H1 (cell line): ENCODE measurements around the gene EXT2. TPM values are rescaled to one million over a fixed set of nuclear protein-coding genes. Genes with fewer than 3 reads are reported as not detected.

Experiments
- CTCF ChIA-PET: fragments of 300-600 bp; sonication (Branson Sonifier 250); formaldehyde crosslinking; loops from one replicate; lab custom pipeline; 2021; ENCODE audit not compliant: partially characterized antibody; lab: Charles Lee
- POLR2A ChIA-PET: fragments of 300-600 bp; sonication (Branson Sonifier 250); formaldehyde crosslinking; loops from one replicate; lab custom pipeline; 2021; ENCODE audit warnings: inconsistent platforms; ENCODE audit not compliant: partially characterized antibody; lab: Charles Lee
- DNase-seq, 2 experiments: peaks; one replicate each; pipeline versions ENCODE4 v3.0.0 to v3.0.0-alpha.2; 2010 to 2022; ENCODE audit warnings: low spot score in 2 of 2, low read depth in 1 of 2, mixed read lengths in 1 of 2
- FAIRE-seq: peaks from 2 replicates; lab custom pipeline; 2011; peaks lifted over from hg19 to GRCh38; lab: Jason Lieb, UNC
- H2AFZ ChIP-seq: 2 replicates; pipeline ENCODE4 v1.8.1; 2012; ENCODE audit warnings: low read length, inconsistent platforms
- H2AK5ac ChIP-seq: 2 replicates; pipeline ENCODE4 v1.6.1; 2013; ENCODE audit warnings: low read depth, low read length
- H2BK120ac ChIP-seq: replicated peaks from 2 replicates; pipeline ENCODE3; 2013; ENCODE audit warnings: low read depth, low read length, inconsistent platforms
- H2BK12ac ChIP-seq: 2 replicates; pipeline ENCODE4 v1.6.1; 2013; ENCODE audit warnings: low read depth, low read length
- H2BK15ac ChIP-seq: 2 replicates; pipeline ENCODE4 v1.6.1; 2013; ENCODE audit warnings: low read length
- H2BK20ac ChIP-seq: 2 replicates; pipeline ENCODE4 v1.6.1; 2013; ENCODE audit warnings: low read length
- H2BK5ac ChIP-seq: 2 replicates; pipeline ENCODE4 v1.6.1; 2013; ENCODE audit warnings: low read depth, low read length
- H3K14ac ChIP-seq: 2 replicates; pipeline ENCODE4 v1.6.1; 2013; ENCODE audit warnings: inconsistent platforms; ENCODE audit not compliant: insufficient read length
- H3K18ac ChIP-seq: 2 replicates; pipeline ENCODE4 v1.6.1; 2013; ENCODE audit warnings: low read length; ENCODE audit errors: extremely low read depth
- H3K23ac ChIP-seq: 2 replicates; pipeline ENCODE4 v1.6.1; 2013; ENCODE audit warnings: inconsistent platforms; ENCODE audit not compliant: insufficient read length
- H3K23me2 ChIP-seq: 2 replicates; pipeline ENCODE4 v1.6.1; 2013; ENCODE audit warnings: low read depth, low read length
- H3K27ac ChIP-seq: 2 replicates; pipeline ENCODE4 v1.6.1; 2011; ENCODE audit warnings: low read depth, low read length, inconsistent platforms
- H3K27me3 ChIP-seq, 4 experiments: replicated peaks in 1 of 4; 1 replicate in 1 of 4; 2 replicates in 3 of 4; pipeline versions ENCODE4 v1.6.1 to v1.8.1; 2011 to 2013; ENCODE audit warnings: low read length in 3 of 4, mild to moderate bottlenecking in 3 of 4, inconsistent platforms in 2 of 4, mixed read lengths in 2 of 4, moderate library complexity in 1 of 4; ENCODE audit not compliant: control insufficient read depth in 3 of 4, insufficient read depth in 3 of 4; ENCODE audit errors: extremely low read depth in 1 of 4
- H3K36me3 ChIP-seq, 4 experiments: 2 replicates each; pipeline versions ENCODE4 v1.6.1 to v1.8.1; 2011 to 2013; ENCODE audit warnings: mild to moderate bottlenecking in 4 of 4, low read length in 3 of 4, moderate library complexity in 2 of 4, control low read depth in 1 of 4, inconsistent platforms in 1 of 4; ENCODE audit not compliant: insufficient read depth in 4 of 4, control insufficient read depth in 2 of 4
- H3K4ac ChIP-seq: replicated peaks from 2 replicates; pipeline ENCODE3; 2013; ENCODE audit warnings: low read length, low read depth, mixed read lengths, inconsistent platforms; ENCODE audit not compliant: insufficient read length
- H3K4me1 ChIP-seq, 4 experiments: replicated peaks in 1 of 4; 1 replicate in 1 of 4; 2 replicates in 3 of 4; pipeline versions ENCODE4 v1.6.1 to v1.8.1; 2011 to 2013; ENCODE audit warnings: low read length in 3 of 4, inconsistent platforms in 2 of 4, mixed read lengths in 1 of 4; ENCODE audit not compliant: insufficient read depth in 4 of 4, control insufficient read depth in 3 of 4
- H3K4me2 ChIP-seq, 2 experiments: 2 replicates each; pipeline versions ENCODE4 v1.6.1 to v1.8.1; 2011 to 2013; ENCODE audit warnings: low read depth in 2 of 2, low read length in 2 of 2, control low read depth in 1 of 2, inconsistent platforms in 1 of 2, mild to moderate bottlenecking in 1 of 2; ENCODE audit not compliant: insufficient read depth in 1 of 2
- H3K4me3 ChIP-seq, 4 experiments: fragments of 200-600, 300-600 bp in 1 of 4; sonication (generic), shearing (Covaris generic), sonication (Bioruptor Twin) in 1 of 4; 2 replicates each; pipeline versions ENCODE4 v1.5.1 to v1.8.1; 2011 to 2016; ENCODE audit warnings: low read length in 4 of 4, low read depth in 3 of 4, control low read depth in 2 of 4, inconsistent platforms in 2 of 4, mild to moderate bottlenecking in 2 of 4, mixed read lengths in 1 of 4, moderate library complexity in 1 of 4; ENCODE audit not compliant: insufficient read depth in 2 of 4; ENCODE audit errors: extremely low read depth in 1 of 4
- H3K56ac ChIP-seq: replicated peaks from 2 replicates; pipeline ENCODE3; 2013; ENCODE audit warnings: low read depth, mild to moderate bottlenecking, mixed read lengths, low read length, inconsistent platforms; ENCODE audit not compliant: insufficient read length
- H3K79me1 ChIP-seq: 2 replicates; pipeline ENCODE4 v1.6.1; 2013; ENCODE audit warnings: low read depth, low read length, control low read depth
- H3K79me2 ChIP-seq, 2 experiments: 2 replicates each; pipeline versions ENCODE4 v1.6.1 to v1.8.1; 2012 to 2013; ENCODE audit warnings: low read length in 2 of 2, mild to moderate bottlenecking in 2 of 2, inconsistent platforms in 1 of 2; ENCODE audit not compliant: insufficient read depth in 2 of 2, control insufficient read depth in 1 of 2
- H3K9ac ChIP-seq, 4 experiments: replicated peaks in 1 of 4; 1 replicate in 1 of 4; 2 replicates in 3 of 4; pipeline versions ENCODE4 v1.6.1 to v1.8.1; 2011 to 2013; ENCODE audit warnings: low read depth in 3 of 4, low read length in 3 of 4, control low read depth in 2 of 4, mild to moderate bottlenecking in 2 of 4, moderate library complexity in 2 of 4, inconsistent platforms in 1 of 4; ENCODE audit errors: extremely low read depth in 1 of 4
- H3K9me3 ChIP-seq, 2 experiments: 2 replicates each; pipeline versions ENCODE4 v1.6.1 to v1.8.1; 2012 to 2013; ENCODE audit warnings: mild to moderate bottlenecking in 2 of 2, moderate library complexity in 2 of 2, control low read depth in 1 of 2, inconsistent platforms in 1 of 2, low read depth in 1 of 2, low read length in 1 of 2, mixed read lengths in 1 of 2; ENCODE audit not compliant: insufficient read depth in 2 of 2
- H4K20me1 ChIP-seq, 2 experiments: replicated peaks in 1 of 2; 2 replicates each; pipeline versions ENCODE3 to v1.8.1; 2011 to 2013; ENCODE audit warnings: inconsistent platforms in 2 of 2, low read length in 2 of 2, mild to moderate bottlenecking in 1 of 2; ENCODE audit not compliant: insufficient read depth in 2 of 2, control insufficient read depth in 1 of 2
- H4K5ac ChIP-seq: 2 replicates; pipeline ENCODE4 v1.6.1; 2013; ENCODE audit warnings: low read length, low read depth, mixed read lengths, inconsistent platforms; ENCODE audit not compliant: insufficient read length
- H4K8ac ChIP-seq: 2 replicates; pipeline ENCODE4 v1.8.0; 2013; ENCODE audit warnings: mild to moderate bottlenecking, moderate library complexity, low read length, inconsistent platforms; ENCODE audit not compliant: insufficient read depth; ENCODE audit errors: extremely low read depth
- H4K91ac ChIP-seq: replicated peaks from 2 replicates; pipeline ENCODE3; 2013; ENCODE audit warnings: low read length, mixed read lengths, inconsistent platforms; ENCODE audit not compliant: insufficient read length
- BCL11A ChIP-seq, 2 experiments: IDR thresholded peaks; one replicate each; pipeline ENCODE4 v1.6.1; 2011; ENCODE audit warnings: low read depth in 2 of 2, low read length in 2 of 2, mild to moderate bottlenecking in 2 of 2
- CHD1 ChIP-seq: IDR thresholded peaks from 2 replicates; pipeline ENCODE4 v1.6.1; 2012; ENCODE audit warnings: low read depth, low read length, improper control_type of control experiment
- CTCF ChIP-seq, 3 experiments: IDR thresholded peaks; 1 replicate in 2 of 3; 2 replicates in 1 of 3; pipeline versions ENCODE4 v1.5.1 to v1.6.1; 2011; ENCODE audit warnings: low read length in 3 of 3, mild to moderate bottlenecking in 3 of 3, inconsistent platforms in 2 of 3, low read depth in 1 of 3, moderate library complexity in 1 of 3; ENCODE audit not compliant: insufficient read depth in 1 of 3; ENCODE audit errors: control extremely low read depth in 1 of 3
- GTF2F1 ChIP-seq: IDR thresholded peaks from 2 replicates; pipeline ENCODE4 v1.6.1; 2012; ENCODE audit warnings: low read depth, low read length, improper control_type of control experiment, borderline replicate concordance
- HDAC6 ChIP-seq: IDR thresholded peaks from one replicate; pipeline ENCODE4 v1.7.1; 2012; ENCODE audit warnings: low read depth, mild to moderate bottlenecking, inconsistent platforms, low read length, moderate library complexity
- POLR2A ChIP-seq, 2 experiments: IDR thresholded peaks; 1 replicate in 1 of 2; 2 replicates in 1 of 2; pipeline ENCODE4 v1.6.1; 2011; ENCODE audit warnings: low read depth in 2 of 2, low read length in 2 of 2, mild to moderate bottlenecking in 2 of 2; ENCODE audit errors: control extremely low read depth in 1 of 2
- SIN3A ChIP-seq, 2 experiments: IDR thresholded peaks in 1 of 2; conservative IDR thresholded peaks in 1 of 2; 2 replicates each; pipeline ENCODE4 v1.6.1; 2011 to 2012; ENCODE audit warnings: low read length in 2 of 2, improper control_type of control experiment in 1 of 2, low read depth in 1 of 2, mild to moderate bottlenecking in 1 of 2
- SRF ChIP-seq: IDR thresholded peaks from 2 replicates; pipeline ENCODE4 v1.6.1; 2011; ENCODE audit warnings: mild to moderate bottlenecking, low read depth, low read length, moderate library complexity
- SUZ12 ChIP-seq: fragments of 200-600 bp; sonication (generic); IDR thresholded peaks from 2 replicates; pipeline ENCODE4 v1.6.1; 2012; ENCODE audit warnings: mild to moderate bottlenecking, inconsistent platforms, low read length, moderate library complexity, mixed read lengths
- WGBS, 2 experiments: shearing (Covaris generic) in 1 of 2; methylation state at CpG; one replicate each; pipeline versions ENCODE4 v1.1.6 to v1.1.7; 2013 to 2015; ENCODE audit warnings: low lambda C conversion rate in 2 of 2, mixed read lengths in 2 of 2, inconsistent platforms in 1 of 2, low coverage in 1 of 2, missing lambda C conversion rate in 1 of 2; ENCODE audit not compliant: insufficient replicate concordance in 2 of 2, insufficient coverage in 1 of 2, insufficient read length in 1 of 2; ENCODE audit errors: extremely low coverage in 1 of 2, missing lambda C conversion rate in 1 of 2; 5-methylcytosine and 5-hydroxymethylcytosine counted together
- polyA plus RNA-seq, 7 experiments: library from polyadenylated mRNA; depleted of rRNA in 3 of 7; stranded (reverse) in 5 of 7; unstranded in 2 of 7; fragments of >200 nt in 5 of 7; fragments of 200-250 nt in 2 of 7; gene quantifications; 1 replicate in 5 of 7; 2 replicates in 1 of 7; 4 replicates in 1 of 7; pipeline versions ENCODE4 v1.2.1 to v1.2.3, GENCODE V29; 2011 to 2013; ENCODE audit warnings: missing spikeins in 2 of 7, mixed read lengths in 2 of 7
- total RNA-seq: library from RNA; stranded (reverse); fragmentation: NEBNext Ultra II Directional; extraction: Animal tissue kit (Norgen Biotek cat#: 25700); gene quantifications from 2 replicates; pipeline ENCODE4 v1.2.1, GENCODE V29; 2021

Gene EXT2
- total and polyA plus RNA-seq, 2 of the 8 experiments (the other 6 are each of a cell fraction or from before 2014, with no cell fraction given): 29.8 to 42.8 TPM

- Histone ChIP-seq H4K8ac (no peak overlapping the region), H2AFZ (no peak overlapping the region), H2BK12ac (no peak overlapping the region), H2BK20ac (no peak overlapping the region), H3K4me3 (no peak overlapping the region), H3K23ac (no peak overlapping the region), H3K79me1 (no peaks in the 10 kb centered on the region), H3K4me2 (no peak overlapping the region), H3K14ac (no peak overlapping the region), H2BK5ac (no peak overlapping the region), H3K4ac (no peak overlapping the region), H3K79me2 (no peaks in the 10 kb centered on the region), H4K20me1 (no peaks in the 10 kb centered on the region), H4K91ac (no peak overlapping the region), H3K9me3 (no peaks in the 10 kb centered on the region; a peak in 1 of 4 replicates), H3K18ac (no peak overlapping the region), H3K36me3 (no peaks in the 10 kb centered on the region), H3K27me3 (peaks cover 0 to 4% (median 2%) of the 10 kb centered on the region in 4 experiments; a peak in 3 of 7 replicates), H3K4me1 (peaks cover 2 to 7% (median 4%) of the 10 kb centered on the region in 4 experiments), H2BK120ac (no peak overlapping the region), H4K5ac (no peak overlapping the region)
- FAIRE-seq: no peak
- DNase-seq: no peak
- ChIA-PET POLR2A (no interaction called here), CTCF (interaction anchor here (0.9 to 2.9 kb wide), 6 partner anchors 11 to 178 kb away, joined by 3 to 16 read pairs (median 4); partner anchors contain the start of gene EXT2)
- WGBS, 2 experiments: 96% methylated on average over 2 of the region's 2 CpGs; no CpG with 5 or more reads in 1 of the 2 experiments
- no peak for TF ChIP-seq HDAC6
- no peak for TF ChIP-seq GTF2F1
- no peak for TF ChIP-seq BCL11A (IDR thresholded peaks at IDR 0.05; ENCODE audit: low read depth in 2 of 2, low read length in 2 of 2)
- no peak for TF ChIP-seq SRF
- no peak for TF ChIP-seq CTCF (IDR thresholded peaks at IDR 0.05; ENCODE audit: control extremely low read depth in 1 of 3, insufficient read depth in 1 of 3, low read depth in 1 of 3, low read length in 3 of 3)
- no peak for TF ChIP-seq SIN3A (conservative IDR thresholded peaks at IDR 0.05 in 1 of 2, IDR thresholded peaks at IDR 0.05 in 1 of 2; ENCODE audit: low read depth in 1 of 2, low read length in 2 of 2)
- TF ChIP-seq POLR2A (IDR thresholded peaks at IDR 0.05; ENCODE audit: control extremely low read depth in 1 of 2, low read depth in 2 of 2, low read length in 2 of 2): no peak
- no peak for TF ChIP-seq SUZ12
- TF ChIP-seq CHD1: no peak
- TF ChIP-seq, all 59 proteins: peak for 0
- Histone ChIP-seq H3K23me2 (peaks cover 9% of the 10 kb centered on the region), H2AK5ac (no peak overlapping the region), H3K56ac (no peak overlapping the region), H3K9ac (no peak overlapping the region), H2BK15ac (no peak overlapping the region), H3K27ac (no peak overlapping the region)
Observed at GRCh38 chr11:44068180-44068579, 27.3 kb upstream of the EXT2 start.
